WTC11 (cell line): ENCODE results near the gene PKIG. TPM values are rescaled to one million over a fixed set of nuclear protein-coding genes. Genes with fewer than 3 reads are reported as not detected.
A peak's percentile ranks its signal among the peaks of the same experiment; 100 is the strongest.

Source experiments
- ATAC-seq: fragments of 200-7000 bp; cut with Tn5 transposase; 2 replicates; pipeline ENCODE4 v1.10.0; 2021; ENCODE audit warnings: mild to moderate bottlenecking, moderate library complexity
- CTCF ChIA-PET: fragments of 300-600 bp; sonication (Branson Sonifier 250); formaldehyde crosslinking; loops from one replicate; lab custom pipeline; 2021; ENCODE audit warnings: antibody characterized with exemption; lab: Charles Lee
- POLR2A ChIA-PET: fragments of 350-600 bp; sonication (Branson Sonifier 250); formaldehyde crosslinking; loops from one replicate; lab custom pipeline; 2021; ENCODE audit warnings: antibody characterized with exemption; lab: Charles Lee
- DNase-seq: peaks from one replicate; pipeline ENCODE4 v3.0.0; 2021; ENCODE audit warnings: low spot score
- H3K27ac Mint-ChIP-seq: 2 replicates; pipeline ENCODE4 v1.8.0; 2021; ENCODE audit warnings: mixed read lengths
- H3K27me3 Mint-ChIP-seq: 2 replicates; pipeline ENCODE4 v1.8.0; 2021; ENCODE audit warnings: low read depth, mild to moderate bottlenecking, moderate library complexity, mixed read lengths
- H3K36me3 Mint-ChIP-seq: 2 replicates; pipeline ENCODE4 v1.8.0; 2021; ENCODE audit warnings: mixed read lengths
- H3K4me1 Mint-ChIP-seq: 2 replicates; pipeline ENCODE4 v1.8.0; 2022; ENCODE audit warnings: mixed read lengths
- H3K4me3 Mint-ChIP-seq: 2 replicates; pipeline ENCODE4 v1.8.0; 2021; ENCODE audit warnings: mild to moderate bottlenecking, moderate library complexity, mixed read lengths
- H3K9me3 Mint-ChIP-seq: 2 replicates; pipeline ENCODE4 v1.8.0; 2021; ENCODE audit warnings: mixed read lengths
- ATF3 ChIP-seq: sonication (generic); formaldehyde crosslinking; conservative IDR thresholded peaks from 2 replicates; pipeline ENCODE4 v1.8.1; 2022; ENCODE audit warnings: mild to moderate bottlenecking, missing genetic modification reagents
- ATF6 ChIP-seq: sonication (generic); formaldehyde crosslinking; IDR thresholded peaks from 2 replicates; pipeline ENCODE4 v1.8.1; 2023; ENCODE audit warnings: mild to moderate bottlenecking, missing genetic modification reagents
- CDX4 ChIP-seq: fragments of 250-450 bp; sonication (Bioruptor Pico); IDR thresholded peaks from 2 replicates; pipeline ENCODE4 v1.9.0; 2021; ENCODE audit warnings: moderate library complexity, mild to moderate bottlenecking, inconsistent platforms, borderline replicate concordance
- ELF4 ChIP-seq: sonication (generic); formaldehyde crosslinking; IDR thresholded peaks from 2 replicates; pipeline ENCODE4 v1.8.1; 2022; ENCODE audit warnings: low read depth, mild to moderate bottlenecking, moderate library complexity, missing genetic modification reagents
- ETV6 ChIP-seq: sonication (generic); formaldehyde crosslinking; IDR thresholded peaks from 2 replicates; pipeline ENCODE4 v1.8.1; 2022; ENCODE audit warnings: mild to moderate bottlenecking, missing genetic modification reagents
- HMGXB4 ChIP-seq: sonication (generic); formaldehyde crosslinking; IDR thresholded peaks from 2 replicates; pipeline ENCODE4 v1.8.1; 2023; ENCODE audit warnings: mild to moderate bottlenecking, moderate library complexity, missing genetic modification reagents
- OVOL2 ChIP-seq: fragments of 250-450 bp; sonication (Bioruptor Pico); IDR thresholded peaks from 2 replicates; pipeline ENCODE4 v1.9.0; 2021; ENCODE audit warnings: mild to moderate bottlenecking, borderline replicate concordance
- PRRX2 ChIP-seq: fragments of 250-450 bp; sonication (Bioruptor Pico); IDR thresholded peaks from 2 replicates; pipeline ENCODE4 v1.8.0; 2021; ENCODE audit warnings: mild to moderate bottlenecking
- TCF7 ChIP-seq: sonication (generic); formaldehyde crosslinking; IDR thresholded peaks from 2 replicates; pipeline ENCODE4 v1.8.0; 2022; ENCODE audit warnings: mild to moderate bottlenecking, low read depth, missing genetic modification reagents, moderate library complexity
- TEAD4 ChIP-seq: sonication (generic); formaldehyde crosslinking; IDR thresholded peaks from 2 replicates; pipeline ENCODE4 v1.8.0; 2022; ENCODE audit warnings: mild to moderate bottlenecking, missing genetic modification reagents
- TP53 ChIP-seq: sonication (generic); formaldehyde crosslinking; IDR thresholded peaks from 2 replicates; pipeline ENCODE4 v1.8.1; 2023; ENCODE audit warnings: mild to moderate bottlenecking, missing genetic modification reagents
- USF2 ChIP-seq: sonication (generic); formaldehyde crosslinking; IDR thresholded peaks from 2 replicates; pipeline ENCODE4 v1.8.1; 2023; ENCODE audit warnings: mild to moderate bottlenecking, missing genetic modification reagents, moderate library complexity
- ZBTB21 ChIP-seq: sonication (generic); formaldehyde crosslinking; IDR thresholded peaks from 2 replicates; pipeline ENCODE4 v1.8.1; 2023; ENCODE audit warnings: mild to moderate bottlenecking, missing genetic modification reagents, borderline replicate concordance
- ZMAT4 ChIP-seq: fragments of 250-450 bp; sonication (Bioruptor Pico); IDR thresholded peaks from 2 replicates; pipeline ENCODE4 v1.9.0; 2021; ENCODE audit warnings: mild to moderate bottlenecking
- ZNF138 ChIP-seq: sonication (generic); formaldehyde crosslinking; conservative IDR thresholded peaks from 2 replicates; pipeline ENCODE4 v1.8.1; 2022; ENCODE audit warnings: mild to moderate bottlenecking, moderate library complexity, missing genetic modification reagents
- ZNF317 ChIP-seq: sonication (generic); formaldehyde crosslinking; IDR thresholded peaks from 2 replicates; pipeline ENCODE4 v1.8.1; 2023; ENCODE audit warnings: low read depth, mild to moderate bottlenecking, moderate library complexity, missing genetic modification reagents, borderline replicate concordance
- ZNF425 ChIP-seq: fragments of 250-450 bp; sonication (Bioruptor Pico); conservative IDR thresholded peaks from 2 replicates; pipeline ENCODE4 v1.9.0; 2021; ENCODE audit warnings: mild to moderate bottlenecking
- total RNA-seq: library from RNA; stranded (reverse); gene quantifications from 3 replicates; pipeline ENCODE4 v1.2.3, GENCODE V29; 2021

The PKIG gene
- total RNA-seq, 1 experiment from 2014 or later: 22.7 TPM

GRCh38 chr20:44646641-44647274 is 64.4 kb downstream of the PKIG start (continued):
- no peak for TF ChIP-seq ZNF425
- TF ChIP-seq OVOL2 (CRISPR knock-in tag): no peak
- TF ChIP-seq ZBTB21: no peak
- no peak for TF ChIP-seq ZNF138
- TF ChIP-seq PRRX2 (CRISPR knock-in tag): no peak

GRCh38 chr20:44648068-44648467 is 65.7 kb downstream of the PKIG start:
- H3K27ac Mint-ChIP-seq: no peak overlapping the region
- H3K36me3 Mint-ChIP-seq: peaks cover under 1% of the 10 kb centered on the region
- POLR2A ChIA-PET: no interaction called here
- ATAC-seq (no peak), DNase-seq (no peak)
- CTCF ChIA-PET: interaction anchor here (0.6 to 5.6 kb wide), 3 partner anchors 12 to 35 kb away, joined by 6 to 72 read pairs (median 7); no protein-coding TSS in a partner anchor
- H3K9me3 Mint-ChIP-seq: peaks cover under 1% of the 10 kb centered on the region
- no peak overlapping the region for H3K4me3 Mint-ChIP-seq
- TF ChIP-seq USF2 (peak; percentile 64), ZMAT4 (CRISPR knock-in tag) (no peak)
- TF ChIP-seq, all 79 proteins: peak for 1
- H3K4me1 Mint-ChIP-seq: peaks cover 68% of the 10 kb centered on the region
- H3K27me3 Mint-ChIP-seq: peaks cover 18% of the 10 kb centered on the region

- TF ChIP-seq TCF7: no peak
- no peak for TF ChIP-seq HMGXB4 (CRISPR knock-in tag)
- TF ChIP-seq TP53 (CRISPR knock-in tag): no peak
- TF ChIP-seq ETV6 (CRISPR knock-in tag): no peak
- no peak for TF ChIP-seq ATF3 (CRISPR knock-in tag)
- TF ChIP-seq ZNF317: no peak
- TF ChIP-seq CDX4 (CRISPR knock-in tag): no peak
- TF ChIP-seq ELF4 (CRISPR knock-in tag): no peak
- no peak for TF ChIP-seq ATF6 (CRISPR knock-in tag)
- no peak for TF ChIP-seq TEAD4 (CRISPR knock-in tag)
- TF ChIP-seq, all 79 proteins: peak for 0
- Mint-ChIP-seq H3K4me1 (peaks cover 68% of the 10 kb centered on the region), H3K27ac (no peak overlapping the region), H3K9me3 (peaks cover 6% of the 10 kb centered on the region), H3K36me3 (peaks cover 6% of the 10 kb centered on the region), H3K27me3 (peaks cover 23% of the 10 kb centered on the region), H3K4me3 (no peak overlapping the region)
- POLR2A ChIA-PET: interaction anchor here (0.5 kb wide), 1 partner anchor 807 kb away, joined by 5 read pairs; no protein-coding TSS in a partner anchor
- CTCF ChIA-PET: interaction anchor here (0.8 to 5.6 kb wide), 6 partner anchors 12 to 45 kb away, joined by 3 to 72 read pairs (median 4); no protein-coding TSS in a partner anchor
- DNase-seq (peak; percentile 26), ATAC-seq (peak; percentile 50)
Observed at GRCh38 chr20:44648579-44648978, 66.2 kb downstream of the PKIG start.
